Smooth muscle cell of the brain vasculature (primary cell): ENCODE data around the gene NUAK1.
"Not testable (repeated sequence)": the region's sequence is repeated elsewhere in the genome, so short reads cannot be mapped to it uniquely, and the experiment has no call there.

Source experiments
- DNase-seq: peaks from one replicate; pipeline ENCODE4 v3.0.0-alpha.2; 2012; ENCODE audit warnings: low read depth, low spot score

The NUAK1 gene

DNA sequence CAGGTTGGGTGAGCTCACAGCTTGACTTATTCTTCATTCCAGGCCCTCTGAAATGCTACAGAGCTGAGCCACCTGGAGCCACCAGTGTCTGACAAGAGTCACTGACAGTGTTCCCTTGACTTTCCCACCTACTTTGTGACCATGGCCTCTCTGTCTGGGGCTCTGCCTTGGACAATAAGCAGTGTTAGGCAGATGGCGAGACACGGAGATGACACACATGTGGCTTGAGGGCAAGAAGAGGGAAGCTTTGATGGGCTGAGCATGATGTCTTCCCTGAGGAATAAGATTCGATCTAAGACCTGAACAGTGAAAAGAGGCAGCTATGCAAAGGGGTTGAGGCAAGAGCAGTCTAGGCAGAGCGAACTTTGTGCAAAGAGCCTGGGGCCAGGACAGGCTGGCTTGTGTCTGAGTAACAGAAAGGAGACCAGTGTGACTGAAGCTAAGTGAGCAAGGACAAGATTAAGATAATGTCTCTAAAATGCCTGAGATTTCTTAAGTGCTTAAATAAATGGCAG, 105.5 kb downstream of the NUAK1 start:
- DNase-seq = no peak

DNA sequence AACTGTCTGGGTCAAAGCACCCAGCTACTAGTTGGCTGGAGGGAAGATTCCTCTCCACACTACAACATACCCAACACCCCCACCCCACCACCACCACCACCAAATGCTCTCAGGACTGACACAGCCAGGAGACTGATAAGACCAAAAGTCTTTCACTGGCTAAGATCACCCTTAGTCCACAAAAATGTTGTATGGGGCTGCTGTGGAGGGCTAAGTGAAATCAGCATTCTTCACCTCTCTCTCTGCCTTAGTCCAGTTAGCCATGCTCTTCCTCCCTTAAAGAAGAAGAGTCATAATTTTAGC, 106.2 kb downstream of the NUAK1 start:
- no peak for DNase-seq

- DNase-seq = no peak
Observed at GRCh38 chr12:106031761-106032622, 106.8 kb downstream of the NUAK1 start.

GRCh38 chr12:106030210-106031071, 108.3 kb downstream of the NUAK1 start:
- peak; percentile 2 for DNase-seq

DNA sequence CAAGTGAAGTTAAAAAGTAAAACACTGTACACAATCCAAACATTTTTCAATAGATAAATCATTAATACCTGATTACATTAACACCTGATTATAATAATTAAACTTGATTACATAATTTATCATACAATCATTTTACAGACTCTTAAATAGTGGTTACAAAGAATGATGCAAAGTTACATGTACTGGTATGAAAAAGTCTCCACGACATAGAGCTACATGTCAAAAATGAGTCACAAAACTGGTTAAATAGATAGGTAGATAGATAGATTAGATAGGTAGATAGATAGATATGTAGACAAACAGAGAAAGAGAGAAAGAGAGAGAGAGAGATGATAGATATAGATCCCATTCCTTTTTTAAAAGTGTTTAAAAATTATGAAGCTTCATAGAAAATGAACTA, 109.2 kb downstream of the NUAK1 start:
- DNase-seq = no peak

- DNase-seq = no peak
Observed at GRCh38 chr12:106027911-106028310, 110.8 kb downstream of the NUAK1 start.

- DNase-seq = no peak
Observed at GRCh38 chr12:106027286-106027685, 111.5 kb downstream of the NUAK1 start.

DNA sequence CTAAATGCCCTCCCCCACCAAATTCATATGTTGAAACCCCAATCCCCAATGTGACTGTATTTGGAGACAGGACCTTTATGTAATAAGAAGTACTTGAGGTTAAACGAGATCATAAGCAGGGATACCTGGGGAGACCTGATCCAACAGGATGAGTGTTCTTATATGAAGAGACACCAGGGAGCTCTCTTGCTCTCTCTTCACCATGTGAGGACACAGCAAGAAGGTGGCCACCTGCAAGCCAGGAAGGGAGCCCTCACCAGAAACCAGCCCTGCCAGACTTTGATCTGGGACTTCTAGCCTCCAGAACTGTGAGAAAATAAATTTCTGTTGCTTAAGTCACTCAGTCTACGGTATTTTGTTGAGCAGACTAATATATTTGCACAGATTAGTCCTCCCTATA, 113.6 kb downstream of the NUAK1 start:
- DNase-seq = no peak

DNA sequence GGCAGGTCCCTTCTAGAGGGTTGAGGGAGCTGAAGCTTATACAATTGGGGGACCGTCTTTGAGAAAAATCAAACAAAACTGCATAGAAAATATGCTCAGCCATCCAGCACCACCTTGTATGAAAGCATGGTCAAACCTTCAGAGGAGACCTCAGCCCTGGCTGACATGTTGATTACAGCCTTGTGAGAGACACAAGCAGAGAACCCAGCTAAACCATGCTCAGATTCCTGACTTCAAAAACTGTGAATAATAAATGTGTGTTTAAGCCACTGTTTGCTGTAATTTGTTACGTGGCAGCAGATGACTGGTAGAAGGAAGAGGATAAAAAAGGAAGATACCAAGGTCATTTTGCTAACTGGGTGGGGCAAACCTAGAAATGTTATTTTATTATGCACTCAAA, 115.7 kb downstream of the NUAK1 start:
- DNase-seq = no peak

- no peak for DNase-seq
Observed at GRCh38 chr12:106022568-106023012, 116.2 kb downstream of the NUAK1 start.

DNA sequence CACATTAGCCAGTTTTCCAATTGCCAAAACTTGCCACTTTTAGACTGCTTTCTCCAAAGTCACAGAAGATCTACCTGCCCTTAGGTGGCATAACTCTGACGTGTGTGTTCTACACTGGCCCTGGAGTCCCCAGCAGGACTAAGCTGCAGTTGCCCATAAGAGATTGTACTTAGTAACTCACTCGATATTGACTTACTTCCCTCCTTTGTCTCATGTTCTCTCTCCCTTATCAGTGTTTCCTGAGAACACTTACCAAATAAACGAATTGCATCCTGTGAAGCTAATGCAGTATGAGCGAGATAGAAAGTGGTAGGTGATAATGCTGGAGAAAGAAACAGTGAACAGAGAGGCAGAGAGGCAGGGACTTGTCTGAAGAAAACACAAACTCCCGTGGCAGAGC, 117.2 kb downstream of the NUAK1 start:
- DNase-seq = no peak

DNA sequence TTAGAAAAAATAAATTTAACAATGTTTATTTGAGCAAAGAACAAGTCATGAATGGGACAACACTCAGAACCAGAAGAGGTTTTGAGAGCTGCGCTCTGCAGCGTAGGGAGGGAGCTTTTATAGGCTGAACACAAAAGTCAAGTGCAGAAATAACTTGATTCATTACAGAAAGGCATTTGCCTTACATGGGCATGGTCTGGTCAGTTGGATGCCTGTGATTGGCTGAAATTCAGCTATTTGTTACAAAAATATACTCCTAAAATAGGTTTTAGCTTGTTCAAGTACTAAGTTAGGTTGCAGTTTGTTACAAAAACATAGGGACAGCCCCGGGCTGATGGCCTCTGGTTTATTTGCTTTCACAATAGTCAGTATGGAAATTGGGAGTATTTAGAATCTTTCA, 118.0 kb downstream of the NUAK1 start:
- no peak for DNase-seq

DNA sequence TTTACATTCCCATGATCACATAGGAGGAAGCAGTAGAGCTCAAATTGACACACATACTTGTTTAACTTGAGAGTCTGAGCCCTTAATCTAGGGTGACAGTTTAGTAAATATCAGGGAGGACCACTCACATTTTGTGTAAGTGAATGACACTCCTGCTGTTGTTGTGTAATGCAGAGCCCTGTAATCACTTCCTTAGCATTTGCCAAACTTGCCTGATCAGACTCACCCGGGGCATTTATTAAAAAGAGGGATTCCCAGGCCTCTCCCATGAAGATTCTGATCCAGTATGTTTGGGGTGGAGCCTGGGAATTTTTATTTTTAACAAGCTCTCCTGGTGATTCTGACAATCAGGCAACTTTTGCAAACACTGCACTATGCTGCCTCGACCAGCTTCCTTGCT, 119.6 kb downstream of the NUAK1 start:
- no peak for DNase-seq

GRCh38 chr12:106018286-106018685, 120.5 kb downstream of the NUAK1 start:
- DNase-seq = no peak

DNA sequence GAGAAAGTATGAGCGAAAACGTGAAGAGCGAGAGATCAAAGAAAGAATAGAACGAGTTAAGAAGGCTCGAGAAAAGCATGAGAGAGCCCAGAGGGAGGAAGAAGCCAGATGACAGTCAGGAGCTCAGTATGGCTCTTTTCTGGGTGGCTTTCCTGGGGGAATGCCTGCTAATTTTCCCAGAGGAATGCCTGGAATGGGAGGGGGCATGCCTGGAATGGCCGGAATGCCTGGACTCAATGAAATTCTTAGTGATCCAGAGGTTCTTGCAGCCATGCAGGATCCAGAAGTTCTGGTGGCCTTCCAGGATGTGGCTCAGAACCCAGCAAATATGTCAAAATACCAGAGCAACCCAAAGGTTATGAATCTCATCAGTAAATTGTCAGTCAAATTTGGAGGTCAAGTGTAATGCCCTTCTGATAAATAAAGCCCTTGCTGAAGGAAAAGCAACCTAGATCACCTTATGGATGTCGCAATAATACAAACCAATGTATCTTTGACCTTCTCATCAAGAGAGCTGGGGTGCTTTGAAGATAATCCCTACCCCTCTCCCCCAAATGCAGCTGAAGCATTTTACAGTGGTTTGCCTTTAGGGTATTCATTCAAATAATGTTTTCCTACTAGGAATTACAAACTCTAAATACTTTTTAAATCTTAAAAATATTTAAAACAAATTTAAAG, 122.0 kb downstream of the NUAK1 start:
- DNase-seq = not testable (repeated sequence)

DNA sequence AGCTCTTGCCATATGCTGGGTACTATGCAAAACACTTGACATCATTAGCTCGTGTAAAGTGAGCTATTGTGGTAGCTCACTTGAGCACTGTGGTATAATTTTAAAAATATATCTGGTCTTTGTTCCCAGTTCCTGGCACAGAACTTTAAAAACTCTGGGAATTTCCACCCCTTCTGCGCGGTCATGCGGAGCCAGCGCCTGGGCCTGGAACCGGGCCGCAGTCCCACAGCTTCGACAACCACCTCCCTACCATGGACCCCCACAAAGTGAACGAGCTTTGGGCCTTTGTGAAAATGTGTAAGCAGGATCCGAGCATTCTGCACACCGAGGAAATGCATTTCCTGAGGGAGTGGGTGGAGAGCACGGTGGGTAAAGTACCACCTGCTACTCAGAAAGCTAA, 123.1 kb downstream of the NUAK1 start:
- DNase-seq = no peak

- DNase-seq = no peak
Observed at GRCh38 chr12:106013941-106014340, 124.8 kb downstream of the NUAK1 start.
